Measurements from ENCODE around the gene RAD51D.
"Not testable (repeated sequence)": the region's sequence is repeated elsewhere in the genome, so short reads cannot be mapped to it uniquely, and the experiment has no call there.

The RAD51D gene

GRCh38 chr17:35141681-35142466 is 22.2 kb upstream of the RAD51D start, which contains the start of gene NLE1:
Gene NLE1, minus strand, starts transcription at chr17:35142303. Its CDS starts 28 bp downstream, at chr17:35142275.
- peak; percentile 89 for DNase-seq (ENCODE audit: low spot score)

- DNase-seq (ENCODE audit: low spot score) = no peak
These were observed 18.6 kb upstream of the RAD51D start for GRCh38 chr17:35138218-35138617.

DNA sequence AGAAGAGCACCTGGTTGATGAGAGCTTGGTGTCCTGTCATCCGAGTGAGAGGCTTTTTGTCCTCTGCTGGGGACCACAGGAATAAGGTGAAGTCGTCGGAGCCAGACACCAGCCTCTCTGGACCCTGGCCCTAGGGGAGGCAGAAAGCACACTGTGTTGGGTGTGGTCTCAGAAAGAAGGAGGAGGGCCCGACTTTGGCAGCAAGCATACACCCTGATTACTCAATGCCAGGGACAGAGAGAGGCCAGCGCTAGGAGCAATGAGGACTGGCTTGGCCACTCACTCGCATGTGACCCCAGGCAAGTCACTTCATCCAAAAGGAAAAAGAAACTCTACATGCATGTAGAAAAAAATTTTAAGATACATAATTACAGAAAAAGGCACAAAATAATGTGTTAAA is 15.7 kb upstream of the RAD51D start:
- no peak for DNase-seq (ENCODE audit: low spot score)

DNA sequence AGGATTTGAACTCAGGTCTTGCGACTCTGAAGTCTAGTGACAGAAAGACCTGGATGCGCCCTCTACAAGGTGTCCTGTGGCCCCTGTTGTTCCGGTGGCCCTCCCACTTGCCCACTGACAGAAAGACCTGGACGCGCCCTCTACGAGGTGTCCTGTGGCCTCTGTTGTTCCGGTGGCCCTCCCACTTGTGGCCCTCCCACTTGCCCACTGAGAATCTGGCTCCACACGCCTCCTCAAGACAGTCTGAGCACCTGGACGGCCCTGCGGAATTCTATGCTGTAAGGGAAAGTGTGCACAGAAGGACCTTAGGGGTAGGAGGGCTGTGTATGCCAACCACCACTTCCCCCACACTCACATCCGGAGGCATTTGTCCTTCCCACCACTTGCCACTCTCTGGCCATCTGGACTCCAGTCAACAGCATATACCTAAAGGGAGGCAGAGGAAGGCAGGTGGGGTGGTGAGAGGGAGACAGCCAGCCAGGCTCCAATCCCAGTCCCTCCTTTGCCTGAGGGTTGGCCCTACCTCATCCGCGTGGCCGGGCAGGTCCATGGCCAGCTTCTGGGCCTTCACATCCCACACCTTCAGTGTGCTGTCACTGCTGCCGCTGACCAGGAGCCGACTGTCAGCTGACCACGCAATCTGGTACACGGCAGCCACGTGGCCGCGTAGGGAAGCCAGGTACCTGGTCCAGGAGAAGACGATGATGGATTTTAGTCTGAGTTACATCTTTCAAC is 13.3 kb upstream of the RAD51D start:
- DNase-seq (ENCODE audit: low spot score) = no peak

GRCh38 chr17:35132099-35132498 is 12.4 kb upstream of the RAD51D start:
- DNase-seq (ENCODE audit: low spot score) = no peak

DNA sequence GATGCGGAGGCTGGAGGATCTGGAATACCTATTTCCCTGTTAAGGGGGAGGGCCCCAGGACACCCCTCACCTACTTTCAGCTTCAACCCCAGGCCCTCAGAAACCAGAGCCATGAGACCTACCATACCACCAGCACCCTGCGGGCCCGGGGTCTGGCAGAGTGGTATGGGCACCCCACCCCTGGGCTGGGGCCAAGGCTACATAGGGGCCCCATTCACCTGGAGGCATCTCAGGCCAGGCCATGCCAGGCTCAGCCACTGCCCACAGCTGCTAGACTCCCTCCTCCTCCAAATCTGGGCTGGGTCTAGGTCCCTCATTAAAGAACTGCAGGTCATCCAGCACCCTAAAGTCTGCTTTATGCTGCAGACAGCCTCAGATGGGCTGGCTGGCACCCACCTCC is 10.7 kb upstream of the RAD51D start:
- DNase-seq (ENCODE audit: low spot score) = no peak

DNA sequence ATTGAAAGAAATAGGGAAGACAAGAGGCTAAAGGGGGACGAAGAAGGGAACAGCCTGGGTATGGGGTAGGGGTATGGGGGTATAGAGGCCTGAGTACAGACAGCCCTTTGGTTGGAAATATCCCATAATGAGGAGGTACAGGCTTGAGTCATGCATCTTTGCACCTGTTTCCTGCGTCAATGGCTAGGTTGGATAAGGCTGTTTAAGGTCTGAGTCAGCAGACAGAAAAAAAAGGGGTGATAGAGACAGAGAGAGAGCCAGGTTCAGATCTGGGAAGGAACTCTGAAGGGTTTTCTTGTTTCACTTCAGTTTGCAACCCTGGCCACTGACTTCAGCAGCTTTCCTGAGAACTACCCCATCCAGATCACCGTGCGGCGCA is 10.3 kb upstream of the RAD51D start:
- DNase-seq (ENCODE audit: low spot score) = no peak

- DNase-seq (ENCODE audit: low spot score) = no peak
These were observed 9.7 kb upstream of the RAD51D start for GRCh38 chr17:35129154-35129972.

DNA sequence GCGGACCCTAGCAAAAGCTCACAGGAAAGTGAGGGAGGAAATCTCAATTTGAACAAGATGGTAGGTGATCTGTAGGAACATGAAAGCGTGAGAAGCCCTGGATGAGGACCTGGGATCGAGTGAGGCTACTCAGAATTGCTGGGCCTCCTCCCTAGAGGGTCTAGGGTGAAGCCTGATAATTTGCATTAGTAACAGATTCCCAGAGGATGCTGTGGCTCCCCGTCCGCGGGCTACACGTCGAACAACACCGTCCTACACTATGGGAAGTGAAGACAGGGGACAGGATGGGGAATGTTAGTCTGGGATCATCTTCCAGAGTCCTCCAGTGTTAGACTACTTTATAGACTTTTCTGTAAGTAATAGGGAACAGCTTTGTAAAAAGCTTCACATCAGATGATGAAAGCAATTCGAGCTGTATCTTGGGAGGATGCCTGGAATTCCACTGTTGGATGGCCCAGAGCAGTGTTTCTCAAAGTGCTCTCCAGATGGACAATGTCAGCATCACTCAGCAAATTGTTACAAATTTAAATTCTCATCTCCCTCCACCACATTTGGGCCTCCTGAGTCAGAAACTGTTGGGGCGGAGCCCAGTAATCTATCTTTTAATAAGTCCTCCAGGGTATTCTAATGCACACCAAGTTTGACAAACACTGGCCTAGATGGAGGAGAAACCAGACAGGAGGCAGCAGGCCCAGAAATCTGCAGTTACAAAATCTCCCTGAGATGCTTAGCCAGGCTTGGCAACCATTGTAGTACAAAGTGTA is 8.3 kb upstream of the RAD51D start:
- DNase-seq (ENCODE audit: low spot score) = no peak

DNA sequence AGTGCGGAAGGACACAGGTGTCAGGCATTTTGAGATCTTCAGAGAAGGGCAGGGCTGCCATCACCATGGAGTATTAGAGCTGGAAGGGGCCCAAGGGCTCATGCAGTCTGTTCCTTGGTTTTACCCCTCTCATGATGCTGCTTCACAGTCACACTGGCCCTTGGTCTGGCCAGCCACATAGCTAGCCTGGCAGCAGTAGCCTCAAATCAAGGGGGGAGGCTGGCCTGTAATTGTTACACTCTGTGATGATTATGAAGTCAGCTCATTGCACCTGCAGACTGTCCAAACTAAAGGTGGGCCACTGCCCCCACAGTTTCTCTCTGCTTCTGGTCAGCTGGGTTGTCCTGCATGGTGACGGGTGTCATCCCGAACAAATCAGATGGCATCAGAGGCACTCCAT is 1.7 kb upstream of the RAD51D start, which contains the start of gene FNDC8:
Gene FNDC8 (plus strand): TSS at position 301 of the 400 bp plus-strand sequence. CDS start 79 bp downstream, at position 380.
- DNase-seq (ENCODE audit: low spot score) = no peak

- no peak for DNase-seq (ENCODE audit: low spot score)
These were observed 1.7 kb downstream of the RAD51D start for GRCh38 chr17:35117984-35118383.

- no peak for DNase-seq (ENCODE audit: low spot score)
These were observed 2.8 kb downstream of the RAD51D start for GRCh38 chr17:35116845-35117244.

DNA sequence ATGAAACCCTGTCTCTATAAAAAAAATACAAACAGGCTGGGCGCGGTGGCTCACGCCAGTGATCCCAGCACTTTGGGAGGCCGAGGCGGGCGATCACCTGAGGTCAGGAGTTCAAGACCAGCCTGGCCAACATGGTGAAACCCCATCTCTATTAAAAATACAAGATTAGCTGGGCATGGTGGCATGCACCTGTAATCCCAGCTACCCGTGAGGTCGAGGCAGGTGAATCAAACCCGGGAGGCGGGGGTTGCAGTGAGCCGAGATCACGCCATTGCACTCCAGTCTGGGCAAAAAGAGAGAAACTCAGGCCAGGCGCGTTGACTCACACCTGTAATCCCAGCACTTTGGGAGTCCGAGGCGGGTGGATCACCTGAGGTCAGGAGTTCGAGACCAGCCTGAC is 8.9 kb downstream of the RAD51D start:
- DNase-seq (ENCODE audit: low spot score) = not testable (repeated sequence)

- no peak for DNase-seq (ENCODE audit: low spot score)
These were observed 14.7 kb downstream of the RAD51D start for GRCh38 chr17:35104844-35105450.

GRCh38 chr17:35103271-35103670 is 16.4 kb downstream of the RAD51D start:
- no peak for DNase-seq (ENCODE audit: low spot score)

DNA sequence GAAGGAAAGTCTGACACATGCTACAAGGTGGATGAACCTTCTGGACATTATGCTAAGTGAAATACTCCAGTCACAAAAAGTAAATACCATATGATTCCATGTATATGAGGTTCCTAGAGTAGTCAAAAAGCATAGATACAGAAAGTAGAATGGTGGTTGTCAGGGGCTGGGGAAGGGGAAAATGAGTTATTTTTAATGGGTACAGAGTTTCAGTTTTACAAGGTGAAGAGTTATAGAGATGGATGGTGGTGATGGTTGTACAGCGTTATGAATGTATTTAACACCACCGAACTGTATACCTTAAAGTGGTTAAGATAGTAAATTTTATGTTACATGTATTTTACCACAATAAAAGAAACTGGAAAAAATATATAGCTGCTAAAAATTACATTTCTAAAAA is 17.9 kb downstream of the RAD51D start:
- no peak for DNase-seq (ENCODE audit: low spot score)

- DNase-seq (ENCODE audit: low spot score) = no peak
These were observed 18.6 kb downstream of the RAD51D start for GRCh38 chr17:35101036-35101435.

DNA sequence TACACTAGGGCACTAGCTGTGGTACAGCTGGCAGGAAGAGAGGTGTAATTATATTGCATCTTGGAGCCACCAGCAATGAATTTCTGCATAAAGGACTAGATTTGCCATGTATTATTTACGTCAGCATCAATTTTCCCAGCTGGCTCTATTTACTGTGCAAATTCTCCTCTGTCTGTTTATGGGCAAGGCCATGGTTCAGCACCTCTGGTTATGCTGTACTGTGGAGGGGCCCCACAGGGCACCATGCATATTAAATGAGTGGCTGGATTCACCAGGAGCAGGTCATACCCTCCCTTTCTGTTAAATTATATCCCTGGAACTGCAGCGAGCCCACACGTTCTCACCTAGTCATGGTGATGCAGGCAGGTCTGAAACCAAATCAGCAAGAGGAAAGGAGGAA is 19.8 kb downstream of the RAD51D start:
- DNase-seq (ENCODE audit: low spot score) = no peak

DNA sequence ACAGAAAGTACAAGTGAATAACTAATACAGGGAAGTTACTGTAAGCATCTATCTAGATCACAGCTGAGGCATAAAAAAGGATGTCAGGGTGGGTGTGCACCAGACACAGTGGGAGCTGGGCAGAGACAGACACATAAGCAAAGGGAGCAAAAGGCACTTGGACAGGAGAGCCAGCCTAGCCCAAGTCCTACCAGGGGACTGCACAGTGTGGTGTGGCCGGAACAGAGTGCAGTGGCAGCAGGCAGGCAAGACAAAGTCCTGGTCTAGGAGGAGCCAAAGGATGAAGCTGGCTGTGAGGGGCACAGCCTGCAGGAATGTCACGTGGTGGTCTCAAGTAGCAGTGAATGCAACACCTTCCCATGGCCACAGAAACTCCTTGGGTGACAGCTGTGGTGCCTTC is 21.9 kb downstream of the RAD51D start:
- DNase-seq (ENCODE audit: low spot score) = no peak

GRCh38 chr17:35095741-35096140 is 23.9 kb downstream of the RAD51D start:
- no peak for DNase-seq (ENCODE audit: low spot score)

- no peak for DNase-seq (ENCODE audit: low spot score)
These were observed 24.8 kb downstream of the RAD51D start for GRCh38 chr17:35094902-35095301.
